DOHH2 (cell line): ENCODE measurements around the gene AGBL4.

Source experiments
- CTCF ChIP-seq: fragments of 200-600 bp; sonication (generic); IDR thresholded peaks from one replicate; pipeline ENCODE4 v1.5.1; 2014; ENCODE audit warnings: antibody characterized with exemption, mild to moderate bottlenecking, low read depth, low read length; ENCODE audit not compliant: poor library complexity, severe bottlenecking
- EZH2phosphoT487 ChIP-seq: fragments of 200-600 bp; sonication (generic); IDR thresholded peaks from 2 replicates; pipeline ENCODE4 v1.6.1; 2017; ENCODE audit warnings: borderline replicate concordance, mild to moderate bottlenecking, antibody characterized with exemption, low read length, moderate library complexity, mixed read lengths

- TF ChIP-seq CTCF (no peak), EZH2phosphoT487 (no peak)
These were observed 794.2 kb downstream of the AGBL4 start for GRCh38 chr1:49229555-49229954.
